ENCODE measurements around the gene MOGAT2.
"Not testable (repeated sequence)": the region's sequence is repeated elsewhere in the genome, so short reads cannot be mapped to it uniquely, and the experiment has no call there.

The MOGAT2 gene

DNA sequence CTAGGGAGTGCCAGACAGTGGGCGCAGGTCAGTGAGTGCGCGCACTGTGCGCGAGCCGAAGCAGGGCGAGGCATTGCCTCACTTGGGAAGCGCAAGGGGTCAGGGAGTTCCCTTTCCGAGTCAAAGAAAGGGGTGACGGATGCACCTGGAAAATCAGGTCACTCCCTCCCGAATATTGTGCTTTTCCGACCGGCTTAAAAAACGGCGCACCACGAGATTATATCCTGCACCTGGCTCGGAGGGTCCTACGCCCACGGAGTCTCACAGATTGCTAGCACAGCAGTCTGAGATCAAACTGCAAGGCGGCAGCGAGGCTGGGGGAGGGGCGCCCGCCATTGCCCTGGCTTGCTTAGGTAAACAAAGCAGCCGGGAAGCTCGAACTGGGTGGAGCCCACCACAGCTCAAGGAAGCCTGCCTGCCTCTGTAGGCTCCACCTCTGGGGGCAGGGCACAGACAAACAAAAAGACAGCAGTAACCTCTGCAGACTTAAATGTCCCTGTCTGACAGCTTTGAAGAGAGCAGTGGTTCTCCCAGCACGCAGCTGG, 31.2 kb downstream of the MOGAT2 start:
- FAIRE-seq; DNase-seq (ENCODE audit: insufficient read length, low spot score): not testable (repeated sequence)

DNA sequence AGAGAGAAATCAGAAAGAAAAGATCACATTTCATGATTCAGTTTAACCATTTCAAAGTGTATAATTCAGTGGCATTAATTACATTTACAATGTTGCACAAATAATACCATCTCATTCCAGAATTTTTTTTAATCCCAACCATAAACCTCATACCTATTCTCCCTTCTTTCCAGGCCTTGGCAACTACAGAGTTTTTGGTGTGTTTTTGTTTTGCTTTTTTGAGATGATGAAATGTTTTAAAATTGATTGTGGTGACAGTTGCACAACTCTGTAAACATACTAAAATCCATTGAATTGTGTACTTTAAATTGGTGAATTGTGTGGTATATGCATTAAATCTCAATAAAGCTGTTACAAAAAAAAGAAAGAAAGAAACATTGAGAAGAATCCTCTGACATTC, 37.3 kb downstream of the MOGAT2 start:
- DNase-seq (ENCODE audit: insufficient read length, low spot score); FAIRE-seq: not testable (repeated sequence)

DNA sequence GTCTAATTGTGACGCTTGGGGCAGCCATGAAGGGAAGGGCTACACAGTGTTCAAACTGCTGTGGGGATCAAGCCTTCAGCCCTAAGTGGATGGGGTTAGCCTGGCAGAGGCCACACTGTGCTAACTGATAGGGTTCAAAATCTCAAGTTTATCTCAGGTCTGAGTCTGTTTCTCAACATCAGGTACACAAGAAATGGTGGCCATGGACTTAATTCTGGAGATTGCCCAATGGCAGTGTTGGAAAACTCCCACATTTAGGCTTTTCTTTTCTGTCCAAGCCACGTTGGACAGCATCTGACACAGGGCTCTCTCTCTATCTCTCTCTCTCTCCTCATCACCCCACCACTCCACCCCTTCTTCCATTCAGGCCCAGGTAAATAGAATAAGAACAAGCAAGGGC, 40.0 kb downstream of the MOGAT2 start:
- FAIRE-seq (no peak), DNase-seq (ENCODE audit: insufficient read length, low spot score) (no peak)

DNA sequence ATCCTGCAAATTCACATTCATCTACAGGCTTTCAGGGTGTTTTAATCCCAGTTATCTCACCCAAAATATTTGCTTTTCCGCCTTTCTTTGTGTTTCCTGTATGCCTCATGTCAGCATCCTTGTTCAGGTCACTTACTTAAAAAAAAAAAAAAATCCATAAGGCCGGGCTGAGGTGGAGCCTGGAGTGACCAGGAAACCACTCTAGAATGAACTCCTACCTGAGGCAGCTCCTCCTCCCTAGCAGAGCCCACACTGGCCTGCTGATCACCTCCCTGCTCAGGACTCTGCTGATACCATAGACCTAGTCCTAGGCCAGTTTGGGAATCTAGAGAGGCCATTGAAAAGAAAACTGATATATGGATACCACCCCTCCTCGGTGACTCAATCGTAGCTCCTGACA, 42.2 kb downstream of the MOGAT2 start:
- DNase-seq (ENCODE audit: insufficient read length, low spot score), result no peak
- no peak for FAIRE-seq

DNA sequence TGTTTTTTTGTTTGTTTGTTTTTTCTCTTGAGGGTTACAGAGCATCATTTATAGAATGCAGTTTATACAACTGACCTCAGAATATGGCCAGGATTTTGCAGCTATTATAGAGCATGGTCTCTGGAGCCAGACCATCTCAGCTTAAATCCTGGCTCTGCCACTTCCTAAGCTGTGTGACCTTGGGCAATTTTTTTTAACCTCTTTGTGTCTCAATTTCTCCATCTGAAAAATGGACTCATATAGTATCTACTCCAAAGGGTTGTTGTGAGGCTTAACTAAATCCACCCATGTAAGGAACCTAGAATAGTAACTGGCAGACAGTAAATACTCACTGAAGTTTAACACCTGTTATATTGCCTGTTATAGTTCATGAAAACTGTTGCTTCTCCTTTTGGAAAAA, 42.6 kb downstream of the MOGAT2 start:
- FAIRE-seq (no peak), DNase-seq (ENCODE audit: insufficient read length, low spot score) (no peak)

DNA sequence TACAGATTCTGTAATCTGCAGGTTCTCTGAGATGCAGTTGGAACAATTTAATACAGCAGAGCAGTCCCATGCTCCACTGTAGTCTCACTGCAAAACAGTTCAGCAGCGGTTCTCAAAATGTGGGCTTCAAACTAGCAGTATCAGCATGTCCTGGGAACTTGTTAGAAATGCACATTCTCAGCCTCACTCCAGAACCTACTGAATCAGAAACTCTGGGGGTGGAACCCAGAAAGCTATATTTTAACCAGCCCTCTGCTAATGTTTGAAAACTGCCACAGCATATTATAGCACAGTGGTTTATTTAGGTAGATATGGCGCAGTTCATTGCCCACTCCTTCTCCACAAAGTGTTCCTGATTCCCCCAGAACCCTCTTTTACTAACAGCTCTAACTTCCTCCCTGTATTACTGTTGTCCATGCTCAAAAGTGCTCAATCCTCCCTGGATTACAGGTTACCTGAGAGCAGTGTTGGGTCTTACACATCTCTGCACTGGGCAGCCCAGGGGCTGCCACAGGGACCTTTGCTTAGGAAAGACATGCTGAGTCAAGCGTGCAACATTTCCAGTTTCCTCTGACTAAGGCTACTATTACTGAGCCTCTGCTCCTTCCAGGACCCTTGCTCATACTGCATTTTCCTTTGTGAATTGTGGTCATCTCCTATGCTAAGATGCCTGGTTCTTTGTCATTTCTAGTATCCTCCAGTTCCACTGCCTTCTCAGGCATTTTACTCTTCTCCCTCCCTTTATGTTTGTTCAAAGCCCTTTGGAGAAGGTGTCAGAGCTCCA, 43.3 kb downstream of the MOGAT2 start:
- DNase-seq (ENCODE audit: insufficient read length, low spot score) (no peak), FAIRE-seq (no peak)

DNA sequence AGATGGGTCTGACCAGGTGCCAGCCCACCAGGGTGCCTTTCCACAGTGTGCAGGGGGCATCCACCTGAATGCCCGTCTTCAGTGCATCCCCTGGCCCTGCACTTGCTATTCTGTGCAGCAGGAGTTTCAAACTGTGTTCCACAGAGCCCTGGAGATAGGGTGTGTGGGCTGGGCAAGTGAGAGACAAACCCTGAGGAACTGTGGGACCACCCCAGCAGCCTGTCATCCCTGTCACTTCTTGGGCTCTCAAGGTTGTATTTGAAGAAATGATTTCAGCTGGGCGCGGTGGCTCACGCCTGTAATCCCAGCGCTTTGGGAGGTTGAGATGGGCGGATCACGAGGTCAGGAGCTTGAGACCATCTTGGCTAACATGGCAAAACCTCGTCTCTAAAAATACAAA, 44.5 kb downstream of the MOGAT2 start:
- FAIRE-seq (no peak), DNase-seq (ENCODE audit: insufficient read length, low spot score) (no peak)

DNA sequence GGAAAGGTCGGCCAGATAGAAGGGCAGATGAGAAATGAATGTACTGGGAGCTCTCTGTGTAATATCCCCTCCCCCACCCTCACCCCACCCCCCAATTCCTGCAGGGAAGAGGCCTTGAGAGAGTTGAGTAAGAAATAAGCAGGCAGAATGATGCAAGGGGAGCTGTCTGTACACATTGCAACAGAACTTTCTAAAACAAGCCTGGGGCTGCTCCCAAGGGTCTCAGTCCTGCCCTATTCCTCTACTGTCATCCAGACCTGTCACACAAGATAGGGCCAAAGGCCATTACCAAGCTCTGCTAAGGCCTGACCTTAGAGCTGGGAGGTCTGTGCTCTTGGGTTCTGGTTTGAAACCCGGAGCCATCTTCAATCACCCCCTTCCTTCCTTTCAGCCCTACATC, 45.2 kb downstream of the MOGAT2 start:
- no peak for FAIRE-seq
- no peak for DNase-seq (ENCODE audit: insufficient read length, low spot score)

DNA sequence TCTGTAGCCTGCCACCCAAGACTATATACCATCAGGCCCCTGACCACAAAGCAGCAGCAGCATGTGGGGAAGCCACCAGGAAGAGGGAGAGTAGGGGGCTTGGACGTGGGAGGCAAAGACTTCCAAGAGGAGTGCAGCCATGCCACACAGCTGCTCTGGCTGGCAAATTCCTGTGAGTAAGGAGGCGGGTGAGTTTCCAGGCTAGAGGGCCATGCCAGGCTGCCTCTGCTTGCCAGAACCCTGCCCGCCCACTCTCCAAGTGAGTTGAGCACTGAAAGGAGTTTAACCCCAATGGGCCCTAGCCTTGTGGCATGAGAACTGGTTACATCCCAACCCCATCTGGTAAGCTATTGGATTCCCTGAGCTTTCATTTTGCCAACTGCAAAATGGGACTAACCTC, 46.2 kb downstream of the MOGAT2 start:
- DNase-seq (ENCODE audit: insufficient read length, low spot score) (no peak), FAIRE-seq (no peak)

DNA sequence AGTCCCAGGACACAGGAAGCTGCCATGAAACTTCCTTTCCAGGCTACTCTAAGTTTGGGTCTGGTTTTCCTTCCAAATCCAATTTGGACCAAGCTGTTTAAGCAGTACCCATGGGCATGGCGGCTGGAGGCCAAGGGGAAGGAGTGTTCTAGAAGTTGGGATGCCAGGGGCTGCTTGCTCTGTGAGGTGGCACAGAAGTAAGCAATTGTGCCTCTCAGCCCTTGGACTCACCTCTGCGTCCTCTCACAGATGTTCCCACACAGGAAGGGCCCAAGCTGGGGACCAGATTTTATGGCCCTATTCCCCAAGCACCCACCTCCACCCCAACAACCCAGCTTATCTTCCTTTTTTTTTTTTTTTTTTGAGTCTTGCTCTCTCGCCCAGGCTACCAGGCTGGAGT, 47.5 kb downstream of the MOGAT2 start:
- no peak for FAIRE-seq
- DNase-seq (ENCODE audit: insufficient read length, low spot score), result no peak

DNA sequence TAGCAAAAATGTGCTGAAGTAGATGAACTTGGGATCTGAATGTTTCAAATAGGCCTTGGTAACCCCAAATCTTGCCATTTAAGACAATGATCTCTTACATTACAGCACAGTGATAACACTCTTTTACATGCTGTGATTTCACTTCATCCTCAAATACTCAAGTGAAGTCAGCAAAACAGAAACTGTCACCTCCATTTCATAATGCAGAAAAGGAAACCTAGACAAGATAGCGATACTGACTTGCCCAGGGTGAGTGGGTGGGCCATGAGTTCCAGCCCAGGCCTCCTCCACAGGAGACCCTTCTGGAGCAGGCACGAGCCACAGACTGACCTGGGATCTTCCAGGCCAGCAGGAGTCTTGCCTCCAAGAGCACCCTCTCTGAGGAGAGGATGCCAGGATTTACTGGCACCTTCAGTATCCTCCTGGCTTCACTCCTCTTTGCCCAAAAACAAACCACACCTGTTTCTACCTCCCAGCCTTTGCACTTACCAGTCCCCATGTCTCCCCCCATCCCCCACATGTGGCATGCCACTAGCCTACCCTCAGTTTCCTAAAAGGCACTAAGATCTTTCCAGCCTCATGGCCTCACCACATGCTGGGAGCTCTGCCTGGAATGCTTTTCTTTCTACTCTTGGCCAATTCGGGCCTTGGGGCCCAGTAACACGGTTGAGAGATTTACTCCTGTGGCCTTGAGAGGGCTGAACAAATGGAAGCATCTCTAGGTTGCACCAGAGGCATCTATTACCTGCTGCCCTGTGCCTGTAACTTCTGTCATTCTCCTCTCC, 49.0 kb downstream of the MOGAT2 start:
- FAIRE-seq (no peak), DNase-seq (ENCODE audit: insufficient read length, low spot score) (no peak)

DNA sequence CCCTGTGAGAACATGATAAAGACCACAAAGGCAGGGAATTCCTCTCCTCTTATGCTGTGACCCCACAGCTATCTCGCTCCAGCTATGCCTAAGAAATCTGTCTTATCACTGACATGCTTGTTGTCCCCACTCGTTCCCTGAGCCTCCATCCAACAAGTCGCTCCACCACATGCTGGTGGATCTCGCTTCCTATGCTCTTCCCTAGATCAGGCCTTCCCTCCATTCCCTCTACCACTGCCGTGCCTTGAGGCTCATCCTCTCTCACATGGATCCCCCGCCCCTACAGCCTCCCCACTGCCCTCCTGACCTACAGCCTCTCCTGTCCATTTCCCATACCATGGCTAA, 49.6 kb downstream of the MOGAT2 start:
- DNase-seq (ENCODE audit: insufficient read length, low spot score) (no peak), FAIRE-seq (no peak)

DNA sequence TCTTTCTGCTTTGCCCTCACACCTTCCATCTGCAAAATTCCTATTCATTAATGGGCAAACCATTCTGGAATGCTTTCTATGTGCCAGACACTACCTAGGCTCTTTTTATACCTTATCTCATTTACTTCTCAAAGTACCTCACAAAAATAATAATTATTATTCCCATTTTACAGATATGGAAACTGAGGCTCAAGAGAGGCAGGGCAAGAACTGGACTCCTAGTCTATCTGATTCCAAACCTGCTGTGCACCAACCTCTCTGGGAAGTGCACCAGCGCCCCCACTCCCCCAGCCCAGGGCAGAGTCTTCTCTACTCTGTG, 50.1 kb downstream of the MOGAT2 start:
- FAIRE-seq (no peak), DNase-seq (ENCODE audit: insufficient read length, low spot score) (no peak)

DNA sequence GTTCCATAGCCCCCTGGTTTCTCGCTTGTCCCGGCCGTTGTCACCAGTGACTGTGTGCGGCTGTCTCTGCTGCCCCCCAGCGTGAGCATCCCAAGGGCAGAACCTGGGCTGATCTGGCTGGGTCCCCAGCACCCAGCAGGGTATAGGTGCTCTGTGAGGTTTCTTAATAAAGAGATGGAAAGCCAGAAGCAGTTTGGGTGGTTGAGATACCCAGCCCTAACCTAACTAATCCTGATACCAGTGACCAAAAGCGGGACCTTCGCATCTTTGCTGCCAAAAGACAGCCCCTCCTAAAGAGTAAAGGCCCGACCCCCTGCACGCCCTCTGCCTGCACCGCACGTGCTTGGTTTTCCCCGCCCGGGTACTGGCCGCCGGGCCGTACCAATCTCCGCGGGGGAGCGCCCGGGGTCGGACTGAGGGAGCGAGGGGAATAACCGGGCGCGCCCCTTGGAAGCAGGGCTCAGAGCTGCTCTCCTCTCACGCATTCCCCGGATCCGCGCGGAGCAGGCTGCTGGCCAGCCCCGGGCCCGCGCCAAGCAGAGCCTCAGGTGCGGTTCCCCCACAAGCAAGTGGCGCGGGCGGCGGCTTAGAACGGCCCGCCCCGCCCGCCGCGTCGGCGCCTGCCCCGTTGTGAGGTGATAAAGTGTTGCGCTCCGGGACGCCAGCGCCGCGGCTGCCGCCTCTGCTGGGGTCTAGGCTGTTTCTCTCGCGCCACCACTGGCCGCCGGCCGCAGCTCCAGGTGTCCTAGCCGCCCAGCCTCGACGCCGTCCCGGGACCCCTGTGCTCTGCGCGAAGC, 50.7 kb downstream of the MOGAT2 start, which contains the start of gene DGAT2:
DGAT2 (plus strand) TSS at position 667 of the 797 bp plus-strand sequence. CDS start 214 bp downstream, outside the sequence.
- DNase-seq (ENCODE audit: insufficient read length, low spot score), result peak; percentile 84
- peak; percentile 76 for FAIRE-seq

DNA sequence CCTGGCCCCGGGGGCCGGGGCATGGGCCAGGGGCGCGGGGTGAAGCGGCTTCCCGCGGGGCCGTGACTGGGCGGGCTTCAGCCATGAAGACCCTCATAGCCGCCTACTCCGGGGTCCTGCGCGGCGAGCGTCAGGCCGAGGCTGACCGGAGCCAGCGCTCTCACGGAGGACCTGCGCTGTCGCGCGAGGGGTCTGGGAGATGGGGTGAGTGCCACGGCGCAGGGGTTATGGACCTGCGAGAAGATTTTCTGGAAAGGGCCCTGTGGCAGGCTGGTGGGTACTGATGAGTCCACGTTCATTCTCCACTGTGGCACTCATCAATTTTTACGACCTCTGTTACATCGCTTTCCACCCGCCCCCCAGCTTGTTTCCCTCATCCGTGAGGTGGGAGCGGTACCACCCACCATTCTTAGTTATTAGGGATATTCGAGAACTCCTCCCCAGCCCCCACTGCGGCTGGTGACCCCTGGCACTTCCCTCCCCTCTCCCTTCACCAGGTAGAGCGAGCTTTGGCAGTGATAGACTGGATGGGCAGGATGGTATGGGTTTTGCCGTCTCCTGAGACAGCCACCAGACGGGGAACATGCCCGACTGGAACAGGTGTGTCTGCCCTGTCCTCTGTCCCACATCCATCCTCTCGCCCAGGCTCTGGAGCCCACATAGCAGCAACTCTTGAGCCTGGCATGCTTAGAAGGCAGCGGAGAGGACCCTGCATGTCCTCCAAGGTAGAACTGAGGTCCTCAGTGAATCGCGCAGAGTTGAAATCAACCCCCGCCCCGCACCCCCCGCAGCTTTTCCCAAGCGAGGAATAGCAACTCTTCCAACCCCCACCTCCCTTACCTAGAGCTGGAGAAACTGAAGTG, 51.5 kb downstream of the MOGAT2 start:
- DNase-seq (ENCODE audit: insufficient read length, low spot score) (no peak), FAIRE-seq (no peak)

DNA sequence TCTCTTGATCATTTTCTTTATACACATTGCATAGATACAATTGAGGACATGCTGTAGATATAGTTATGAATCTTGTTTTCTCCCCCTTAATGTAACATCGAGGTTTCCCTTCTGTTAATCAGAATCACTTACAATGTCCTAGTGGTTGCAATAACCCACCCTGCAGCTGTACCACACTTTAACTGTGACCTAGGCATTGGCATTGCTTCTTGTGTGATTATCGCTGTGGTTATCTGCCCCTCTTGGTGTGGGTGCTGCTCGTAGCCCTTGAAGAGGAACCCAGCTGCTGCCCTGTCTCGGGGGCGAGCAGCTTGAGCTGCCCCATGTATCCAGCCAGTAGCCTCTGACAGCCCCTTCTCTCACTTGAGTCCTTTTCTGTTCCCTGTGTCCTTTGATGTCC, 52.5 kb downstream of the MOGAT2 start:
- no peak for FAIRE-seq
- DNase-seq (ENCODE audit: insufficient read length, low spot score), result no peak

DNA sequence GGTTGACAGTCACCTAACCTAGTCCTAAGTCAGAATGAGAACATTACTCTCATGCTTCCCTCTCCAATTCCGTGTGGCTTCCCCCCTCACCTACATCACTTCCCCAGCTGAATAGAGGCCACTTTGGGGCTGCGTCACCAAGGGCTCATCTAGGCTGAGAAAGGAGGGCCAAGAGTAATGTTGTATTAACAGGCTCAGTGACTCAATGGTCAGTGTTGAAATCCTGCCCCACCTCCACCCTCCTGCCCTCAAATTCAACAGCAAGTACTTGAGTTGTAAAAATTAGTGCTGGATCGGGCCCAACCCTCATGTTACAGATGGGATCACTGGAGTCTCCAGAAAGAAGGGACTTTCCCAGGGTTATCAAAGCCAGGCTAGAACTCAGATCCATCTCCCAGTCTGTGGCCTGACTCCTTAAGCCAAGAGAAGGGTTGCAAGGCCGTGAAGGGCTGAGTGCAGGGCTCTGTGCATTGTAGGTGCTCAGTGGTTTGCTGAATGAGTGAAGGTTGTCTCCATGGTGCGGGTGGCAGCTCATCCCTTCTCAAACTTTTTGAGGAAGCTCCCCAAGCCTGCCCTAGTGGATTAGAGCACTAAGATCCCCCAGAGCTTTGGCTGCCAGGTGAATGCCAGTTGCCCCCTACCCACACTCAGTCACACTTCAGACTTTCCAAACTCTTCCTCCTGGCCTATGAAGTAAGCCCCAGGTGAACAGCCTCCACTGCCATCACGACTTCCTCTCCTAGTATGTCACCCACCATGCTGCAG, 54.2 kb downstream of the MOGAT2 start:
- FAIRE-seq (no peak), DNase-seq (ENCODE audit: insufficient read length, low spot score) (no peak)

DNA sequence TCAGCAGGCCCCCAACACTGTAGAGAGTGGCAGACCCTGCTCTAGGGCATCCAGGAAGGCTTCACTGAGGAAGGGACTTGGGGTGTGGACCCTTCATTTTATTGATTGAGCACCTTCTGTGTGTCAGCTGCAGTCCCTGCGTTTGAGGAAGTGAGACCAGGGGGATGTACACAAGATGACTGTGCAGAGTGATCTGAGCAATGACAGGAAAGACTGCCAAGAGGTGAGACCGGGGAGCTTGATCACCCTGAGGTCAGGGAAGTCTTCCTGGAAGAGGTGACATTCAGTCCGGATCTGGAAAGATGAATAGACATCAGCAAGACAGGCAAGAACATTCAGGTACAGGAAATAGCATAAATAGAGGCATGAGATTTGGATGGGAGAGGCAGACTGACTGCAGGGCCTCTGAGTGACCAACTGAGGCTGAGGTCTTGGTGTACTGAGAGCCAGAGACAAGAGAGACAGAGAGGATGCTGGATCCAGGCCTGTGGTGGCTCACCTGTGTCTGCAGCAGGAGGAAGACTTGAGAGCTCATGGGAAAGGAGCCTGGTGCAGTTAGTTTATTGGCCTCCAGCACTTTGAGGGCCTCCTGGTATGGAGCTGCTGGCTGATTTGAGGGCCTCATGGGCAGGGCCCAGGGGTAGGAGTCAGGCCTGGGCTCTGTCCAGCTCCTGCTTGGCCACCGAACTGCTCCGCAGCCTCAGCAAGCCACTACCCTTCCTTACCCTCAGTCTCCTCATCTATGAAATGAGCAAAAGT, 56.1 kb downstream of the MOGAT2 start:
- no peak for FAIRE-seq
- no peak for DNase-seq (ENCODE audit: insufficient read length, low spot score)

DNA sequence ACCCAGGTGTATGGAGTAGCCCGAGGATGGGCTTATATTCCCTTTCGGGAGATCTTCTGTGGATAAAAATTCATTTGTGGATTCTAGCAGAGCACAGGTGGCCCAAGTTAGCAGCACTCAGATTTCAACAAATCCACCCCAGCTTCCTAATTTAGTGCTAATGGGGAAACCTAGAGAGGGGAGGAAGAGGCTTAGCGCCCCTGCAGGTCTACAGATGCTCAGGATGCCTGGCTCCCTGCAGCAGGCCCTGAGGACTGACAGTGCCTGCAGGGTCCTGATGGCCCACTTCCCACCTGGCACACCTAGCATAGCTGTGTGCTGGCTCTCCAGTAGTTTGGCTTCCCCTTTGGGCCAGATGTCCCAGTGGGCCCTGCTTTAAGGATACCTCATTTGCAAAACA, 57.4 kb downstream of the MOGAT2 start:
- no peak for DNase-seq (ENCODE audit: insufficient read length, low spot score)
- no peak for FAIRE-seq

Data from HTR-8/SVneo (cell line).